SK-N-SH (cell line): Measurements from ENCODE around the gene DGKD. TPM values are rescaled to one million over a fixed set of nuclear protein-coding genes. Genes with fewer than 3 reads are reported as not detected.

Experiments
- CTCF ChIA-PET: fragments of 300-600, 350-600 bp; formaldehyde crosslinking; extraction: SDS; loops from one replicate; lab custom pipeline; 2021; lab: Yijun Ruan, JAX
- POLR2A ChIA-PET: fragments of 350-600 bp; sonication (Branson Sonifier 250); formaldehyde crosslinking; extraction: SDS; loops from one replicate; lab custom pipeline; 2020; ENCODE audit warnings: antibody characterized with exemption, inconsistent platforms; lab: Yijun Ruan, JAX
- DNase-seq: peaks from one replicate; pipeline ENCODE4 v3.0.0; 2012
- H2AFZ ChIP-seq: fragments of 200-600 bp; sonication (generic); 2 replicates; pipeline ENCODE4 v1.8.1; 2016; ENCODE audit warnings: antibody characterized with exemption, mild to moderate bottlenecking, low read depth
- H3F3A ChIP-seq: fragments of 200-600 bp; sonication (generic); replicated peaks from 2 replicates; pipeline ENCODE3; 2016; ENCODE audit warnings: antibody characterized with exemption, mild to moderate bottlenecking; ENCODE audit not compliant: insufficient read depth
- H3K27ac ChIP-seq, 2 experiments: fragments of 200-500 bp in 1 of 2; fragments of 200-600 bp in 1 of 2; sonication (Bioruptor generic) in 1 of 2; sonication (generic), shearing (Covaris generic) in 1 of 2; 2 replicates each; pipeline versions ENCODE4 v1.5.1 to v1.6.1; 2014 to 2016; ENCODE audit warnings: low read depth in 2 of 2, inconsistent platforms in 1 of 2, low read length in 1 of 2, mild to moderate bottlenecking in 1 of 2, mixed read lengths in 1 of 2
- H3K27me3 ChIP-seq: fragments of 200-600 bp; sonication (generic), shearing (Covaris generic); 2 replicates; pipeline ENCODE4 v1.6.1; 2016; ENCODE audit warnings: mixed run types; ENCODE audit not compliant: insufficient read depth
- H3K36me3 ChIP-seq, 2 experiments: fragments of 200-500 bp in 1 of 2; fragments of 200-600 bp in 1 of 2; sonication (Bioruptor generic) in 1 of 2; sonication (generic) in 1 of 2; replicated peaks in 1 of 2; 2 replicates each; pipeline versions ENCODE3 to v1.5.1; 2014 to 2016; ENCODE audit warnings: low read length in 1 of 2, mild to moderate bottlenecking in 1 of 2; ENCODE audit not compliant: insufficient read depth in 2 of 2, control insufficient read depth in 1 of 2
- H3K4me1 ChIP-seq, 2 experiments: fragments of 200-500 bp in 1 of 2; fragments of 200-600 bp in 1 of 2; sonication (Bioruptor generic) in 1 of 2; sonication (generic), shearing (Covaris generic) in 1 of 2; 2 replicates each; pipeline versions ENCODE4 v1.5.1 to v1.6.1; 2014 to 2016; ENCODE audit warnings: low read depth in 1 of 2, low read length in 1 of 2, mixed run types in 1 of 2; ENCODE audit not compliant: insufficient read depth in 2 of 2, control insufficient read depth in 1 of 2
- H3K4me2 ChIP-seq: fragments of 200-600 bp; sonication (generic), shearing (Covaris generic); 2 replicates; pipeline ENCODE4 v1.6.1; 2017; ENCODE audit warnings: mixed run types
- H3K4me3 ChIP-seq, 2 experiments: fragments of 200-500 bp in 1 of 2; fragments of 200-600 bp in 1 of 2; sonication (Bioruptor generic) in 1 of 2; sonication (generic), shearing (Covaris generic) in 1 of 2; 2 replicates each; pipeline versions ENCODE4 v1.5.1 to v1.8.1; 2014 to 2016; ENCODE audit warnings: low read depth in 2 of 2, inconsistent platforms in 1 of 2, low read length in 1 of 2, mild to moderate bottlenecking in 1 of 2, mixed read lengths in 1 of 2, moderate library complexity in 1 of 2
- H3K79me2 ChIP-seq: fragments of 200-600 bp; sonication (generic); 2 replicates; pipeline ENCODE4 v1.8.1; 2017; ENCODE audit warnings: mild to moderate bottlenecking; ENCODE audit not compliant: insufficient read depth
- H3K9ac ChIP-seq: fragments of 200-600 bp; sonication (generic); 2 replicates; pipeline ENCODE4 v1.6.1; 2017; ENCODE audit warnings: mixed run types
- H3K9me2 ChIP-seq: fragments of 200-600 bp; sonication (generic); 2 replicates; pipeline ENCODE4 v1.6.1; 2017; ENCODE audit warnings: mixed run types
- H3K9me3 ChIP-seq: fragments of 200-600 bp; sonication (generic); 2 replicates; pipeline ENCODE4 v1.6.1; 2017; ENCODE audit warnings: mixed run types, mild to moderate bottlenecking, moderate library complexity
- H4K20me1 ChIP-seq: fragments of 200-600 bp; sonication (generic); 2 replicates; pipeline ENCODE4 v1.6.1; 2017; ENCODE audit warnings: mild to moderate bottlenecking, mixed run types; ENCODE audit not compliant: insufficient read depth
- CHD2 ChIP-seq: fragments of 150-350 bp; IDR thresholded peaks from 2 replicates; pipeline ENCODE4 v1.6.1; 2018; ENCODE audit warnings: low read length; ENCODE audit not compliant: partially characterized antibody
- CTCF ChIP-seq: fragments of 200-600 bp; sonication (generic); IDR thresholded peaks from 2 replicates; pipeline ENCODE4 v1.6.1; 2017; ENCODE audit warnings: antibody characterized with exemption, mild to moderate bottlenecking, moderate library complexity
- FOXJ3 ChIP-seq: sonication (generic); formaldehyde crosslinking; IDR thresholded peaks from 2 replicates; pipeline ENCODE4 v1.5.1; 2020; ENCODE audit warnings: mild to moderate bottlenecking, missing genetic modification reagents
- FOXM1 ChIP-seq: IDR thresholded peaks from 2 replicates; pipeline ENCODE4 v1.4.0; 2012; ENCODE audit warnings: low read depth, mild to moderate bottlenecking
- GABPA ChIP-seq: IDR thresholded peaks from 2 replicates; pipeline ENCODE4 v1.4.0; 2012; ENCODE audit warnings: low read depth, mild to moderate bottlenecking
- IRF3 ChIP-seq: fragments of 150-350 bp; IDR thresholded peaks from 2 replicates; pipeline ENCODE4 v1.6.1; 2016; ENCODE audit warnings: mild to moderate bottlenecking, low read depth, low read length
- MAX ChIP-seq: IDR thresholded peaks from 2 replicates; pipeline ENCODE4 v1.4.0; 2012; ENCODE audit warnings: low read depth
- MEF2A ChIP-seq: IDR thresholded peaks from 2 replicates; pipeline ENCODE4 v1.4.0; 2012; ENCODE audit warnings: low read depth, borderline replicate concordance
- NRF1 ChIP-seq: IDR thresholded peaks from 2 replicates; pipeline ENCODE4 v1.6.1; 2012; ENCODE audit warnings: low read depth, mild to moderate bottlenecking, low read length
- POLR2AphosphoS5 ChIP-seq: IDR thresholded peaks from 2 replicates; pipeline ENCODE4 v1.6.1; 2012; ENCODE audit warnings: low read depth, low read length
- RAD21 ChIP-seq: IDR thresholded peaks from 2 replicates; pipeline ENCODE4 v1.6.1; 2012; ENCODE audit warnings: mild to moderate bottlenecking, low read length
- RFX5 ChIP-seq: IDR thresholded peaks from 2 replicates; pipeline ENCODE4 v1.6.1; 2012; ENCODE audit warnings: mild to moderate bottlenecking, improper control_type of control experiment, low read length
- SIN3A ChIP-seq: IDR thresholded peaks from 2 replicates; pipeline ENCODE4 v1.6.1; 2012; ENCODE audit warnings: low read depth, mild to moderate bottlenecking, low read length, moderate library complexity, borderline replicate concordance
- TAF1 ChIP-seq: IDR thresholded peaks from 2 replicates; pipeline ENCODE4 v1.6.1; 2012; ENCODE audit warnings: low read depth, mild to moderate bottlenecking, low read length, moderate library complexity, borderline replicate concordance
- TCF12 ChIP-seq: IDR thresholded peaks from 2 replicates; pipeline ENCODE4 v1.4.0; 2012
- TEAD4 ChIP-seq: IDR thresholded peaks from 2 replicates; pipeline ENCODE4 v1.4.0; 2012; ENCODE audit warnings: mild to moderate bottlenecking, borderline replicate concordance; ENCODE audit not compliant: insufficient read depth
- USF1 ChIP-seq: IDR thresholded peaks from 2 replicates; pipeline ENCODE4 v1.4.0; 2012; ENCODE audit warnings: low read depth, borderline replicate concordance
- YY1 ChIP-seq: IDR thresholded peaks from 2 replicates; pipeline ENCODE4 v1.4.0; 2012; ENCODE audit warnings: low read depth, mild to moderate bottlenecking
- WGBS: methylation state at CpG from one replicate; pipeline ENCODE4 v1.1.6; 2017; ENCODE audit warnings: low lambda C conversion rate; 5-methylcytosine and 5-hydroxymethylcytosine counted together
- polyA plus RNA-seq, 3 experiments: library from polyadenylated mRNA; depleted of rRNA; stranded (reverse); fragments of >200 nt; gene quantifications; 2 replicates each; pipeline ENCODE4 v1.2.3, GENCODE V29; 2012

Gene DGKD
- polyA plus RNA-seq, 1 of the 3 experiments (the other 2 are of a cell fraction) = 21.7 TPM

- Histone ChIP-seq H3K9me3 (no peaks in the 10 kb centered on the region), H3K9ac (no peak overlapping the region), H3K79me2 (no peaks in the 10 kb centered on the region), H3K27me3 (no peaks in the 10 kb centered on the region), H2AFZ (no peak overlapping the region), H3K27ac (no peak overlapping the region), H3K4me2 (no peak overlapping the region), H3K4me3 (no peak overlapping the region), H3K4me1 (no peaks in the 10 kb centered on the region), H3K9me2 (no peaks in the 10 kb centered on the region), H4K20me1 (no peaks in the 10 kb centered on the region), H3K36me3 (peaks cover 51 to 66% of the 10 kb centered on the region in 2 experiments), H3F3A (no peaks in the 10 kb centered on the region)
- ChIA-PET CTCF (interaction anchor here (1.1 kb wide), 1 partner anchor 12 kb away, joined by 3 read pairs; no protein-coding TSS in a partner anchor), POLR2A (no interaction called here)
- TF ChIP-seq RFX5 = no peak
- no peak for TF ChIP-seq IRF3
- no peak for TF ChIP-seq YY1
- TF ChIP-seq MEF2A = no peak
- TF ChIP-seq FOXM1 = no peak
- no peak for TF ChIP-seq POLR2AphosphoS5
- TF ChIP-seq CTCF = no peak
- no peak for TF ChIP-seq TAF1
- TF ChIP-seq TEAD4 = no peak
- no peak for TF ChIP-seq MAX
- no peak for TF ChIP-seq USF1
- TF ChIP-seq SIN3A = no peak
- no peak for TF ChIP-seq FOXJ3 (CRISPR knock-in tag)
- no peak for TF ChIP-seq CHD2
- no peak for TF ChIP-seq TCF12
- TF ChIP-seq RAD21 = no peak
- no peak for TF ChIP-seq NRF1
- no peak for TF ChIP-seq GABPA
- DNase-seq = no peak
- 79% methylated on average over 10 of the region's 10 CpGs for WGBS
These were observed 141.5 kb downstream of the DGKD start for GRCh38 chr2:233495503-233496496.
